Suppressor macrophage treated with lipopolysaccharide for 1 hour (primary cell): ENCODE data around the gene TMEM232.

ENCODE experiments used
- DNase-seq, 3 donors: peaks; one replicate each; pipeline ENCODE4 v3.0.0-alpha.2; 2020 to 2022

TMEM232 gene

DNA sequence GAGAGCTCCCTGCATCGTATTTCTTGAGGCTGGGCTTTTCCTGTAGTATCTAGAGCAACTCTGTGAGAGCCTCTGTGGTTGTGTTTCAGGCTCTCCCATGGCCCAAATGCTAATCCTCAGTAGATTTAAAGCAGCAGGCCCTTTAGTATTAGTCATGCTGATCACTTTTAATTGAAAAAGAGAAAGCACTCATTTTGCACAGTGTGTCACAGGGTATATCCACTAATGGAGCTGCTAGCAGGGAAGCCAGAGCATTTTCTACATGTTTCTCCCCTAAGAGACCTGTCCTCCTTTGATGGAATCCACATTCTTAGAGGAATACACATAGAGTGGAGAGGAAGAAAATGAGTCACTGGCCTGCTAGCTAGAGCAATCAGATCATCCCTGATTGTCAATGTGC, 348.5 kb downstream of the TMEM232 start:
- no peak for DNase-seq

DNA sequence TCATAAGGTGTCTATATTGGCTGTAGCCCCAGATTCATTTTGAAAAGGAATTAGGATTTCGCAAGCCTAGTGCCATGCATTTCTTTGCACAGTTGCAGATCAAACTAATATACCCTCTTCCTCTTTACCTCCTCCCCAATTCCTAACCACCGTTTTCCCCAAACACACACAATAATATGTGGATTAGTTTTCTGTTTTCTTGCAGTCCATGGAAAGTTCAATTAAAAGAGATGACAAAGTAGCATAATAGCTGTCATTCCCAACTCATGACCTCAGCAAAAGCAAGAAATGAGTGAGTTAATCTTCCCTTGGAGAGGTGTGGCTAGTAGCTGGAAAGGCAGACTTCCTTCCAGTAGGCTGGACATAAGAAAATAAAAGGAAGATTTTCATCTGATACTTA, 349.1 kb downstream of the TMEM232 start:
- DNase-seq: no peak

DNA sequence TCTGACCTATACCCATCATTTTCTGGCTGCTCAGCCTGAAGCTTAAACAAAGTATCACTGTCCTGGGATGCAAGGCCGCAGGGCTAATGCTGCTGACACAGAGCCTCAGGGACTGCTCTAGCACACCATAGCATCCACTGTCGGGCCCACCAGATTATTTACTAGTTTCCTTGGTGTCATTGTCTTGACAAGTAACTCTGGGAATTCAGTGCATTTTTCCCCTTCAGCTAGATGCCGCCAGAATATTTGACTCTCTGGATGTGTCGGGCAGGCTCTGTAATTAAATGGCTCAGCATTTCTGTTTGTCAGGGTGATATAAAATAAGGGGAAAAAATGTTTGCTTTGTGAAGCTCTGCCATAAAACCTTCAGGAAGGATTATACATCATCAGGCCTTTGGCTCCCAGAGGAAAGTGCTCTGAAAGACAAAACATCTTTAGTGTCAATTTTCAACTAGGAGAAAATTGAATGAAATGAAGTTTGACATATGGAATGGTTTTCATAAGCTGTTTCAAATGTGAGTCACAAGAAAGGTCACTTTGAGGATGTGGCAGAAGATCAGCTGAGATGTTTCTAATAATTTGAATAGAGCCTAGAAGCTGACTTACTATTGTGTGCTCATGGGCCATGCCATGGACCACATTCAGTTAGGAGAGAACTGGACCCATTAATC, 350.1 kb downstream of the TMEM232 start:
- no peak for DNase-seq

DNA sequence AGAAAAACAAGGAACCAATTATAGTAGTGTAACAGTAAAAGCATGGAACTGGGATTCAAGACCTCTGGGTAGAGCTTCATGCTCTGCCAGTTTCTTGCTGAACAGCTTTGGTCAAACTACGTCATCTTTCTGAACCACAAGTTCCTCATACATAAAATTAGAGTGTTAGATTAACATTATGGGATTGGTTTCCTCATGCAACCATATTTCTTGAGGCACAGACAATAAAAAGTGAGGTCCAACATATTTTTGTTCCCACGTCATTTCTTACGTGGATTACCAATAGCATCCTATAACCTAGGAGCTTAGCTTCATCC, 354.8 kb downstream of the TMEM232 start:
- peak; percentile 13 to 38 (median 30) for DNase-seq

DNA sequence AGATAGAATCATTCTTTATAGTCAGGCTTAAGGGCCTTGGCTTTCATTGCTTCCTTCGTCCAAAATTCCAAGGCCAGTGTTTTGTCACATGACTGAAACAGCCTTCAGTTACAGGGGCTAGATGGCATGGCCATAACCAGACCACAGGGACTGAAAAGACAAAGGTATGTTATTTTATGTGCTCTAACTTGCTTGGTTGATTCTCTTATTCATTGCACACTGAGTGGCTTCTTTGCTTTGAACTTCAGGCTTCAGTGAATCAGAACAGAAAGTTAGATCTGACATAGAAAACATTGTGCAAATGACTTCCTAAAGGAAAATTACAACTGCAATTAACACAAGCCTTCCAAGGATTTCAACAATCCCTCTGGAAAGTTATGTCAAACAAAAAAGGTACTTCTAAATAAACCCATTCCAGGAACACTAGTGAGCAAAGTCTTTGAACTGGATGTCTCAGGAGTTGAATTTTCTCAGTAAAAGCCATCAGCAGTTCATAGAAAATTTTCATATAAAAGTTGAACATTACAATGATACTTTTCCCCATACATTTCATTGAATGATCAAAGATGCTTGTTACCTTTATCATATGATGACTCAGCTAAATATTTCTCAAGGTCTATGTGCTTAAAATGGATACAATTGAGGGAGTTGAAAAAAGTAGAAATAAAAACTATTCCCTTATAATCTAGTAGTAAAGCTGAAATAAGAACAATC, 355.3 kb downstream of the TMEM232 start:
- no peak for DNase-seq
